OCI-LY1 (cell line): ENCODE results near the gene RUNX3.

ENCODE experiments used
- H2AFZ ChIP-seq: fragments of 200-600 bp; sonication (generic), shearing (Covaris generic); 2 replicates; pipeline ENCODE4 v1.6.0; 2014; ENCODE audit warnings: antibody characterized with exemption, mild to moderate bottlenecking, low read length
- H3F3A ChIP-seq: fragments of 200-600 bp; sonication (generic), shearing (Covaris generic); 2 replicates; pipeline ENCODE4 v1.6.0; 2014; ENCODE audit warnings: mild to moderate bottlenecking, antibody characterized with exemption, low read length, moderate library complexity; ENCODE audit not compliant: insufficient read depth
- H3K27ac ChIP-seq: fragments of 200-600 bp; sonication (generic); 2 replicates; pipeline ENCODE4 v1.5.1; 2014; ENCODE audit warnings: low read length, mixed run types, mild to moderate bottlenecking, low read depth; ENCODE audit not compliant: poor library complexity, severe bottlenecking
- H3K27me3 ChIP-seq: fragments of 200-600 bp; sonication (generic); 2 replicates; pipeline ENCODE4 v1.6.0; 2014; ENCODE audit warnings: antibody characterized with exemption, mild to moderate bottlenecking, low read length, moderate library complexity; ENCODE audit not compliant: insufficient read depth
- H3K36me3 ChIP-seq: fragments of 200-600 bp; sonication (generic); 2 replicates; pipeline ENCODE4 v1.6.1; 2014; ENCODE audit warnings: mild to moderate bottlenecking, antibody characterized with exemption, low read length, moderate library complexity, mixed read lengths; ENCODE audit not compliant: insufficient read depth
- H3K4me1 ChIP-seq: fragments of 200-600 bp; sonication (generic); 2 replicates; pipeline ENCODE4 v1.5.1; 2014; ENCODE audit warnings: mild to moderate bottlenecking, low read length, moderate library complexity; ENCODE audit not compliant: insufficient read depth, severe bottlenecking
- H3K4me2 ChIP-seq: fragments of 200-600 bp; sonication (generic), shearing (Covaris generic); 2 replicates; pipeline ENCODE4 v1.6.1; 2014; ENCODE audit warnings: low read length
- H3K4me3 ChIP-seq: fragments of 200-600 bp; sonication (generic); 2 replicates; pipeline ENCODE4 v1.5.1; 2014; ENCODE audit warnings: low read length, low read depth, mild to moderate bottlenecking, mixed read lengths; ENCODE audit not compliant: poor library complexity, severe bottlenecking
- H3K79me2 ChIP-seq: fragments of 200-600 bp; shearing (Covaris generic); 2 replicates; pipeline ENCODE4 v1.6.1; 2016; ENCODE audit warnings: mixed run types, low read length, mixed read lengths; ENCODE audit not compliant: insufficient read depth
- H3K9ac ChIP-seq: fragments of 200-600 bp; sonication (generic), shearing (Covaris generic); 2 replicates; pipeline ENCODE4 v1.6.1; 2014; ENCODE audit warnings: mild to moderate bottlenecking, low read length, mixed read lengths
- H3K9me2 ChIP-seq: fragments of 200-600 bp; sonication (generic), shearing (Covaris generic); 2 replicates; pipeline ENCODE4 v1.6.1; 2014; ENCODE audit warnings: low read depth, mild to moderate bottlenecking, low read length, mixed read lengths
- H3K9me3 ChIP-seq: fragments of 200-600 bp; shearing (Covaris generic); 2 replicates; pipeline ENCODE4 v1.6.1; 2014; ENCODE audit warnings: low read length, mixed read lengths
- H4K20me1 ChIP-seq: fragments of 200-600 bp; sonication (generic), shearing (Covaris generic); 2 replicates; pipeline ENCODE4 v1.6.0; 2016; ENCODE audit warnings: mild to moderate bottlenecking, low read length; ENCODE audit not compliant: insufficient read depth
- EZH2 ChIP-seq: fragments of 200-600 bp; sonication (generic), shearing (Covaris generic); IDR thresholded peaks from 2 replicates; pipeline ENCODE4 v1.8.0; 2017; ENCODE audit warnings: borderline replicate concordance, mixed run types, mild to moderate bottlenecking, antibody characterized with exemption, low read length, moderate library complexity, mixed read lengths
- TF ChIP-seq, protein P1 (sequence below): fragments of 200-600 bp; sonication (generic), shearing (Covaris generic); IDR thresholded peaks from 2 replicates; pipeline ENCODE4 v1.5.1; 2017; ENCODE audit warnings: mild to moderate bottlenecking, antibody characterized with exemption, low read length, moderate library complexity, mixed read lengths

RUNX3 gene

DNA sequence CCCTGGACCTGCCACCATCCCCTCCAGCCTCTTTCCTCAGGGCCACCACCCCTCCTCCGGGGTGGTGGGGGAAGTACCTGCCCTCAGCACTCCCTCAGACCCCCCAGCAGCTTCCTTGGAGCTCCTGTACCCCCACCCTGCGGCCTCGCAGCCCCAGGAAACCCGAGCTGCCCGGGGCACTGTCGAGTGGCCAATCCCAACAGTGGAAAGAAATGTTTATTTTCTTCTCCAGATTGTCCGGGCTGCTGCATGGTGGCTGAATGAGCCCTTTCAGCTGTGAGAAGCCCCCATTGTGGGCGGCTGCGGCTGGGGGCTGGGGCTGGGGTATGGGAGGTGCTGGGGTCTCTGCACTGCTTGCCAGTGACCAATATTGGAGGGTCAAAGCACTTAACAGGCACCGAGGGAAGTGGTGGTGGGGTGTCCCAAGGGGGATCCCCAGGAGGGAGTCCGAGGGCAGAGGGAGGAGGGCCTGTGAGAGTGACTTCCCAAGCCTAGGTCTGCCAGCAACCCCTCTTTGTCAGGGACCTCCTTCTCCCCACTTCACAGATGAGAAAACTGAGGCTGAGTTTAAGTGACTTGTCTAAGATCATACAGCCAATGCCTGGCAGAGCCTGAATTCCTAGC lies 25.2 kb downstream of the RUNX3 start:
- H3K9me2 ChIP-seq: no peaks in the 10 kb centered on the region
- no peaks in the 10 kb centered on the region for H3K79me2 ChIP-seq
- TF ChIP-seq, protein P1, sequence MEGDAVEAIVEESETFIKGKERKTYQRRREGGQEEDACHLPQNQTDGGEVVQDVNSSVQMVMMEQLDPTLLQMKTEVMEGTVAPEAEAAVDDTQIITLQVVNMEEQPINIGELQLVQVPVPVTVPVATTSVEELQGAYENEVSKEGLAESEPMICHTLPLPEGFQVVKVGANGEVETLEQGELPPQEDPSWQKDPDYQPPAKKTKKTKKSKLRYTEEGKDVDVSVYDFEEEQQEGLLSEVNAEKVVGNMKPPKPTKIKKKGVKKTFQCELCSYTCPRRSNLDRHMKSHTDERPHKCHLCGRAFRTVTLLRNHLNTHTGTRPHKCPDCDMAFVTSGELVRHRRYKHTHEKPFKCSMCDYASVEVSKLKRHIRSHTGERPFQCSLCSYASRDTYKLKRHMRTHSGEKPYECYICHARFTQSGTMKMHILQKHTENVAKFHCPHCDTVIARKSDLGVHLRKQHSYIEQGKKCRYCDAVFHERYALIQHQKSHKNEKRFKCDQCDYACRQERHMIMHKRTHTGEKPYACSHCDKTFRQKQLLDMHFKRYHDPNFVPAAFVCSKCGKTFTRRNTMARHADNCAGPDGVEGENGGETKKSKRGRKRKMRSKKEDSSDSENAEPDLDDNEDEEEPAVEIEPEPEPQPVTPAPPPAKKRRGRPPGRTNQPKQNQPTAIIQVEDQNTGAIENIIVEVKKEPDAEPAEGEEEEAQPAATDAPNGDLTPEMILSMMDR: no peak
- TF ChIP-seq EZH2: no peak
- no peaks in the 10 kb centered on the region for H3F3A ChIP-seq
- H3K4me2 ChIP-seq: no peak overlapping the region
- no peak overlapping the region for H3K9ac ChIP-seq
- H3K4me1 ChIP-seq: no peaks in the 10 kb centered on the region
- H3K9me3 ChIP-seq: no peaks in the 10 kb centered on the region
- H3K27me3 ChIP-seq: no peaks in the 10 kb centered on the region; the same call in 1 of the 2 replicates
- H3K27ac ChIP-seq: no peak overlapping the region
- H2AFZ ChIP-seq: no peak overlapping the region
- H3K36me3 ChIP-seq: no peaks in the 10 kb centered on the region
- no peaks in the 10 kb centered on the region for H4K20me1 ChIP-seq
- H3K4me3 ChIP-seq: no peak overlapping the region

DNA sequence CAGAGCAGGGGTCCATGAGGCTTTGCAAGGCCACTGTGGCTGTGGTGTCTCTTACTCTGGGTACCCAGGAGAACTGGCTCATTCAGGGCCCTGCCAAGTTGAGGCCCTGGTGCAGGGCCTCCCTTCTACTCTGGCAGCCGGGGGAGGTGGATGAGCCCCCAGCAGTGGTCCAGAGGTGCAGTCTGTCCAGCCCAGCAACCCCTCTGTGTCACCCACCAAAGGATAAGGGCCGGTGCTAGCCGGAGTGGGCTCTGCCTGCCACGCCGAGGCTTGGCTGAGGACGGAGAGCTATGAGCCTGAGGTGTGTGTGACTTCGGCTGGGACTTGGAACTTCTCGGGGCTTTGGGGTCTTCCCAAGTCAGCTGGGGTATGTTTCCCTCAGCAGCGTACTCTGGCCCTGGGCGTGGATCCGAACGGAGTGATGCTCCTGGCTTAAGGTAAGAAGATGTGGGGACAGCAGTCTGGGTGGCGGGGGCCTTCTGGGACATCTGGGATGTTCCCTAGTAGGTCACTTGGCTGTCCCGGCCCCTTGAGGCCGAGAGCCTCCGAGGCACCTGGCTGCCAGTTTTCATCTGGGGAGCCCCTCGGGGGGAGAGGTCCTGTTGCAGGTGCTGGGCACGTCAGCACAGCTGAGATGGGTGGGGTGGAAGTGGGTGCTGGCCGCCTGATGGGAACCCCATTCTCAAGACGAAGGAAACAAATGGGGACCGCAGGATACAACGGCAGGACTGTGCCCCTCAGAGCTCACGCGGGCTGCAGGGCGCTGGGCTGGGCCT lies 25.9 kb downstream of the RUNX3 start:
- H3K9me2 ChIP-seq: no peaks in the 10 kb centered on the region
- no peaks in the 10 kb centered on the region for H3K79me2 ChIP-seq
- H3K27ac ChIP-seq: no peak overlapping the region
- H4K20me1 ChIP-seq: no peaks in the 10 kb centered on the region
- H3K9ac ChIP-seq: no peak overlapping the region
- no peak overlapping the region for H2AFZ ChIP-seq
- H3K9me3 ChIP-seq: no peaks in the 10 kb centered on the region
- no peak overlapping the region for H3K4me2 ChIP-seq
- no peak overlapping the region for H3K4me3 ChIP-seq
- no peaks in the 10 kb centered on the region for H3F3A ChIP-seq
- H3K36me3 ChIP-seq: no peaks in the 10 kb centered on the region
- no peaks in the 10 kb centered on the region for H3K4me1 ChIP-seq
- no peaks in the 10 kb centered on the region; the same call in 1 of the 2 replicates for H3K27me3 ChIP-seq
- TF ChIP-seq, protein P1: no peak
- TF ChIP-seq EZH2: no peak

GRCh38 chr1:24903560-24903954 lies 26.5 kb downstream of the RUNX3 start:
- no peak overlapping the region for H3K9ac ChIP-seq
- no peaks in the 10 kb centered on the region for H3K9me3 ChIP-seq
- no peaks in the 10 kb centered on the region for H3F3A ChIP-seq
- H3K4me3 ChIP-seq: no peak overlapping the region
- H3K4me2 ChIP-seq: no peak overlapping the region
- no peaks in the 10 kb centered on the region; the same call in 1 of the 2 replicates for H3K27me3 ChIP-seq
- no peaks in the 10 kb centered on the region for H3K4me1 ChIP-seq
- H3K79me2 ChIP-seq: no peaks in the 10 kb centered on the region
- no peak overlapping the region for H2AFZ ChIP-seq
- no peaks in the 10 kb centered on the region for H4K20me1 ChIP-seq
- H3K27ac ChIP-seq: no peak overlapping the region
- no peaks in the 10 kb centered on the region for H3K9me2 ChIP-seq
- no peaks in the 10 kb centered on the region for H3K36me3 ChIP-seq
- TF ChIP-seq, protein P1: no peak
- TF ChIP-seq EZH2: no peak
